Right atrium auricular region (tissue), 2 donors: ENCODE results near the gene USP47. TPM values are rescaled to one million over a fixed set of nuclear protein-coding genes. Genes with fewer than 3 reads are reported as not detected.
"Not testable (repeated sequence)": the region's sequence is repeated elsewhere in the genome, so short reads cannot be mapped to it uniquely, and the experiment has no call there.

ENCODE experiments used
- DNase-seq: peaks from one replicate; pipeline ENCODE4 v3.0.0-alpha.2; 2019; ENCODE audit warnings: low spot score
- H3K27ac ChIP-seq, 2 donors: fragments of 200-600 bp; sonication (generic); 1 replicate in 1 of 2; 2 replicates in 1 of 2; pipeline ENCODE4 v1.5.1; 2016 to 2019
- H3K27me3 ChIP-seq, 2 donors: fragments of 200-600 bp; sonication (generic); one replicate each; pipeline versions ENCODE4 v1.5.1 to v1.6.0; 2017 to 2019
- H3K36me3 ChIP-seq: fragments of 200-600 bp; sonication (generic); one replicate; pipeline ENCODE4 v1.5.1; 2016
- H3K4me1 ChIP-seq, 2 donors: fragments of 200-600 bp; sonication (generic); one replicate each; pipeline versions ENCODE4 v1.5.1 to v1.6.0; 2017 to 2019
- H3K4me3 ChIP-seq, 2 donors: fragments of 200-600 bp; sonication (generic); 1 replicate in 1 of 2; 2 replicates in 1 of 2; pipeline ENCODE4 v1.5.1; 2017 to 2019; ENCODE audit warnings: mild to moderate bottlenecking in 1 of 2, moderate library complexity in 1 of 2
- H3K9me3 ChIP-seq, 2 donors: fragments of 200-600 bp; sonication (generic); one replicate each; pipeline ENCODE4 v1.5.1; 2019
- total RNA-seq, 2 donors: library from RNA; depleted of rRNA; stranded (reverse); fragments of >200 nt; gene quantifications; one replicate each; pipeline ENCODE4 v1.1.0, GENCODE V29; 2016
- TF ChIP-seq, protein P1 (sequence below), 2 donors: fragments of 200-600 bp; sonication (generic); IDR thresholded peaks; one replicate each; pipeline ENCODE4 v1.5.1; 2019; ENCODE audit warnings: antibody characterized with exemption in 2 of 2

Gene USP47
- total RNA-seq, 2 donors from 2014 or later, result 58.7 to 61.3 TPM

- H3K27me3 ChIP-seq, result no peaks in the 10 kb centered on the region
- TF ChIP-seq, protein P1, sequence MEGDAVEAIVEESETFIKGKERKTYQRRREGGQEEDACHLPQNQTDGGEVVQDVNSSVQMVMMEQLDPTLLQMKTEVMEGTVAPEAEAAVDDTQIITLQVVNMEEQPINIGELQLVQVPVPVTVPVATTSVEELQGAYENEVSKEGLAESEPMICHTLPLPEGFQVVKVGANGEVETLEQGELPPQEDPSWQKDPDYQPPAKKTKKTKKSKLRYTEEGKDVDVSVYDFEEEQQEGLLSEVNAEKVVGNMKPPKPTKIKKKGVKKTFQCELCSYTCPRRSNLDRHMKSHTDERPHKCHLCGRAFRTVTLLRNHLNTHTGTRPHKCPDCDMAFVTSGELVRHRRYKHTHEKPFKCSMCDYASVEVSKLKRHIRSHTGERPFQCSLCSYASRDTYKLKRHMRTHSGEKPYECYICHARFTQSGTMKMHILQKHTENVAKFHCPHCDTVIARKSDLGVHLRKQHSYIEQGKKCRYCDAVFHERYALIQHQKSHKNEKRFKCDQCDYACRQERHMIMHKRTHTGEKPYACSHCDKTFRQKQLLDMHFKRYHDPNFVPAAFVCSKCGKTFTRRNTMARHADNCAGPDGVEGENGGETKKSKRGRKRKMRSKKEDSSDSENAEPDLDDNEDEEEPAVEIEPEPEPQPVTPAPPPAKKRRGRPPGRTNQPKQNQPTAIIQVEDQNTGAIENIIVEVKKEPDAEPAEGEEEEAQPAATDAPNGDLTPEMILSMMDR (IDR thresholded peaks at IDR 0.05), result no peak
- DNase-seq, result no peak
Measured at GRCh38 chr11:11821899-11822298, 19.9 kb upstream of the USP47 start.

DNA sequence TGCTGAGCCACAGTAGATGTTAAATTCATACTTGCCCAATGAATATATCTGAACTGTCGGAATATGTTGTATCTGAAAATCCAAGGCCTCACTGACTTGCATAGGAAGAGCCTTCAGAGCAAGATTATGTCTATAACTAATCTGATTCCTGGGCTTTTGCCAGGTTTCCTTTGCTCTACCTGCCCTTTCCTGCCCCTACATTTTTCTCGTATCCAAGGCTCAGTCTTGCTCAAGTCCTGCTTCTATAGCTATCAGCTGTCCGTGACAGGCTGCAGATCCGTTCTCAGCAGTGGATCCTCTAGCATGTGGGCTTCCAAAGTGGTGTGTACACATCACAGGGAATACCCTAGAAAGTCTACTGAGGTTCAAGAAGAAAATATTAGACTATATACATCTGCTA, 18.8 kb upstream of the USP47 start:
- Histone ChIP-seq H3K27me3 (no peaks in the 10 kb centered on the region), H3K9me3 (no peaks in the 10 kb centered on the region), H3K4me1 (no peaks in the 10 kb centered on the region), H3K27ac (peak overlapping the region in 1 of 2 donors; percentile 31), H3K36me3 (no peaks in the 10 kb centered on the region), H3K4me3 (no peak overlapping the region)
- no peak for DNase-seq
- TF ChIP-seq, protein P1 (IDR thresholded peaks at IDR 0.05), result no peak

More at GRCh38 chr11:11821899-11822298, 19.9 kb upstream of the USP47 start:
- H3K4me3 ChIP-seq, result no peak overlapping the region
- H3K36me3 ChIP-seq, result no peaks in the 10 kb centered on the region
- H3K4me1 ChIP-seq, result no peaks in the 10 kb centered on the region
- no peaks in the 10 kb centered on the region for H3K9me3 ChIP-seq
- H3K27ac ChIP-seq, result no peak overlapping the region

DNA sequence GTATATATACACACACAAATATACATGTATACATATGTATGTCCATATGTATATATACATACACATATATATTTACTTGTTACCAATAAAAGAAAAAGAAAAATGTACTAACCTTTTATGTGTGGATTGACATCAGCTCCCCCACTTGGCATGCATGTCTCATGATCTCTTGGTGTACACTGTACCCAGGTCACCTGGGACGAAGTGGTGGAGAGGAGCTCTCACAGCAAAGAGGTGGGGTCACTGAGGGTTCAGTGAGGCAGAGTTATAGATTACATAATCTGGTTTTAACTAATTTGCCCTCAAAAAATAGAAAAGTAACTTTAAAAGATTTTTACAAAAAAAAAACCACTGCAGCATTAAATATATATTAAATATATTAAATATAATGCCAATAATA, 15.5 kb upstream of the USP47 start:
- H3K27ac ChIP-seq, result no peak overlapping the region
- TF ChIP-seq, protein P1 (IDR thresholded peaks at IDR 0.05), result no peak

DNA sequence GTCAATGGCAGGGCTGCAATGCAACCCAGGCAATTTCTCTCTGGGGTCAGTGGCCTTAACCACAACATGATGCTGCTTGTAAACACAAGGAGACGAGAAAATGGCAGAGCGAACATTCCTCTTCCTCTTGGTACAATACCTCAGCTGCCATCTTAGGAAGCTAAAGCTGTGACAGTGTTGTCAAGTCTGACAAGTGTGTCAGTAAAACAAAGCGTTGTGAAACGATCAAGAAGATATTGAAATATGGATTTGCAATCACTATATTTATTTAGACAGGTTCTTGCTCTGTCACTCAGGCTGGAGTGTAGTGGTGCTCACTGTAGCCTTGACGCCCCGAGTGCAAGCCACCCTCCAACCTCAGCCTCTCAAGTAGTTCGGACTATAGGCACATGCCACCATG, 14.5 kb upstream of the USP47 start:
- H3K27me3 ChIP-seq, result no peaks in the 10 kb centered on the region
- H3K4me1 ChIP-seq, result no peaks in the 10 kb centered on the region
- H3K9me3 ChIP-seq, result no peaks in the 10 kb centered on the region
- H3K27ac ChIP-seq, result no peak overlapping the region
- H3K36me3 ChIP-seq, result no peaks in the 10 kb centered on the region
- TF ChIP-seq, protein P1 (IDR thresholded peaks at IDR 0.05), result no peak
- DNase-seq, result no peak
- no peak overlapping the region for H3K4me3 ChIP-seq

More for the DNA sequence above, 15.5 kb upstream of the USP47 start:
- H3K4me3 ChIP-seq, result no peak overlapping the region
- no peaks in the 10 kb centered on the region for H3K9me3 ChIP-seq
- DNase-seq, result no peak
- H3K36me3 ChIP-seq, result no peaks in the 10 kb centered on the region
- no peaks in the 10 kb centered on the region for H3K4me1 ChIP-seq
- no peaks in the 10 kb centered on the region for H3K27me3 ChIP-seq

DNA sequence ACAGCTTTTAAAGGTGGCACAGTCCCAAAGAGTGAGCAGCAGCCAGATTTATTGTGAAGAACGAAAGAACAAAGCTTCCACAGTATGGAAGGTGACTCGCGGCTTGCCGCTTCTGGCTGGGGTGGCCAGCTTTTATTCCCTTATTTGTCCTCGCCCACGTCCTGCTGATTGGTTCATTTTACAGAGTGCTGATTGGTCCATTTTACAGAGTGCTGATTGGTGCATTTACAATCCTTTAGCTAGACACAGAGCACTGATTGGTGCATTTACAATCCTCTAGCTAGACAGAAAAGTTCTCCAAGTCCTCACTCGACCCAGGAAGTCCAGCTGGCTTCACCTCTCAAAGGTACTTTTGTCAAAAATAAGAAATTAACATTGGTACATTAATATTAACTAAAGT, 10.4 kb upstream of the USP47 start:
- not testable (repeated sequence) for DNase-seq, H3K27me3 ChIP-seq, H3K27ac ChIP-seq, H3K36me3 ChIP-seq, H3K4me3 ChIP-seq, H3K4me1 ChIP-seq, H3K9me3 ChIP-seq

GRCh38 chr11:11836676-11837231, 5.0 kb upstream of the USP47 start:
- no peak overlapping the region for H3K27ac ChIP-seq
- H3K36me3 ChIP-seq, result no peaks in the 10 kb centered on the region
- TF ChIP-seq, protein P1 (IDR thresholded peaks at IDR 0.05), result no peak
- DNase-seq, result no peak
- no peaks in the 10 kb centered on the region for H3K27me3 ChIP-seq
- H3K9me3 ChIP-seq, result no peaks in the 10 kb centered on the region
- no peak overlapping the region for H3K4me3 ChIP-seq
- H3K4me1 ChIP-seq, result peaks cover 0 to 7% of the 10 kb centered on the region in 2 donors
